Transverse colon (tissue), 4 donors: ENCODE results near the gene HDAC8. TPM values are rescaled to one million over a fixed set of nuclear protein-coding genes. Genes with fewer than 3 reads are reported as not detected.

ENCODE experiments used
- DNase-seq: peaks from one replicate; pipeline ENCODE4 v3.0.0-alpha.2; 2019
- H3K27ac ChIP-seq, 4 donors: fragments of 200-600 bp; sonication (generic); 2 replicates each; pipeline ENCODE4 v1.5.1; 2016 to 2018; ENCODE audit warnings: inconsistent platforms in 4 of 4
- H3K27me3 ChIP-seq: fragments of 200-600 bp; sonication (generic); 2 replicates; pipeline ENCODE4 v1.5.1; 2017; ENCODE audit warnings: inconsistent platforms
- H3K36me3 ChIP-seq, 4 donors: fragments of 200-600 bp; sonication (generic); 2 replicates each; pipeline ENCODE4 v1.5.1; 2017 to 2019; ENCODE audit warnings: inconsistent platforms in 4 of 4
- H3K4me1 ChIP-seq, 4 donors: fragments of 200-600 bp; sonication (generic); 2 replicates each; pipeline ENCODE4 v1.5.1; 2017 to 2020; ENCODE audit warnings: inconsistent platforms in 4 of 4
- H3K4me3 ChIP-seq, 4 donors: fragments of 200-600 bp; sonication (generic); 1 replicate in 1 of 4; 2 replicates in 3 of 4; pipeline versions ENCODE4 v1.5.1 to v1.6.1; 2017 to 2019; ENCODE audit warnings: inconsistent platforms in 4 of 4
- H3K9me3 ChIP-seq, 2 donors: fragments of 200-600 bp; sonication (generic); 2 replicates each; pipeline ENCODE4 v1.5.1; 2017 to 2019; ENCODE audit warnings: inconsistent platforms in 2 of 2
- CTCF ChIP-seq, 5 experiments: fragments of 200-600 bp in 3 of 5; fragments of 450-650 bp in 2 of 5; sonication (generic) in 3 of 5; IDR thresholded peaks; 1 replicate in 2 of 5; 2 replicates in 3 of 5; pipeline ENCODE4 v1.5.1; 2016 to 2017; ENCODE audit warnings: antibody characterized with exemption in 5 of 5, inconsistent platforms in 3 of 5, mild to moderate bottlenecking in 2 of 5, moderate library complexity in 1 of 5
- EP300 ChIP-seq: sonication (generic); formaldehyde crosslinking; IDR thresholded peaks from one replicate; pipeline ENCODE4 v1.6.1; 2017; ENCODE audit warnings: antibody characterized with exemption, low read depth
- POLR2A ChIP-seq: fragments of 450-650 bp; IDR thresholded peaks from one replicate; pipeline ENCODE4 v1.6.1; 2016; ENCODE audit warnings: antibody characterized with exemption, mild to moderate bottlenecking, moderate library complexity
- POLR2AphosphoS5 ChIP-seq, 3 donors: sonication (generic); formaldehyde crosslinking; IDR thresholded peaks; one replicate each; pipeline ENCODE4 v1.6.1; 2016; ENCODE audit warnings: antibody characterized with exemption in 3 of 3
- WGBS, 2 donors: methylation state at CpG; one replicate each; pipeline ENCODE4 v1.1.5; 2018; ENCODE audit warnings: low coverage in 1 of 2; 5-methylcytosine and 5-hydroxymethylcytosine counted together
- in situ Hi-C, 4 donors: fragments of 200-750 bp; cut with MboI; loops; one replicate each; pipeline versions ENCODE4 v1.15.0 to v1.15.1; 2017; ENCODE audit warnings: low sequenced_read_pairs in 3 of 4, low pct_ligation_motif_present in 1 of 4, low pct_unique_long_range_greater_than_20kb in 1 of 4
- intact Hi-C: fragments of 100-400 bp; cut with DNase I; formaldehyde crosslinking; loops from one replicate; pipeline ENCODE4 v1.15.1; 2023; ENCODE audit warnings: low total_unique reads
- total RNA-seq, 4 donors: library from RNA; depleted of rRNA; stranded (reverse); fragments of >200 nt; gene quantifications; one replicate each; pipeline ENCODE4 v1.1.0, GENCODE V29; 2016

HDAC8 gene
- total RNA-seq, 4 donors from 2014 or later = 10.5 to 37.5 (median 18.4) TPM

- Histone ChIP-seq H3K9me3 (no peaks in the 10 kb centered on the region), H3K4me1 (peaks cover 0 to 2% (median 0%) of the 10 kb centered on the region in 4 donors), H3K36me3 (no peaks in the 10 kb centered on the region), H3K4me3 (no peak overlapping the region), H3K27ac (no peak overlapping the region), H3K27me3 (no peaks in the 10 kb centered on the region)
- intact Hi-C loops = no loop called here
- WGBS, 2 donors = 53% methylated on average over 1 of the region's 1 CpG; no CpG with 5 or more reads in 1 of the 2 donors
- in situ Hi-C loops = no loop called here
- TF ChIP-seq POLR2AphosphoS5 (IDR thresholded peaks at IDR 0.05) (no peak), CTCF (IDR thresholded peaks at IDR 0.05) (no peak), EP300 (no peak), POLR2A (no peak)
- DNase-seq = no peak
Observed at GRCh38 chrX:72395237-72395636, 177.4 kb downstream of the HDAC8 start.

- TF ChIP-seq POLR2AphosphoS5 (IDR thresholded peaks at IDR 0.05) = no peak
- no peak for TF ChIP-seq POLR2A
- no peak for TF ChIP-seq EP300
- TF ChIP-seq CTCF (IDR thresholded peaks at IDR 0.05) = no peak
- in situ Hi-C loops = no loop called here
- intact Hi-C loops = no loop called here
- Histone ChIP-seq H3K9me3 (no peaks in the 10 kb centered on the region), H3K36me3 (no peaks in the 10 kb centered on the region), H3K27me3 (no peaks in the 10 kb centered on the region), H3K27ac (no peak overlapping the region), H3K4me3 (no peak overlapping the region), H3K4me1 (peaks cover 0 to 2% (median 0%) of the 10 kb centered on the region in 4 donors)
- WGBS, 2 donors = 40 to 57% methylated on average over 2 to 8 of the region's 8 CpGs
- no peak for DNase-seq
Observed at GRCh38 chrX:72394518-72395170, 178.0 kb downstream of the HDAC8 start.

- H3K9me3 ChIP-seq = no peaks in the 10 kb centered on the region
- no peak overlapping the region for H3K4me3 ChIP-seq
- in situ Hi-C loops = no loop called here
- no peaks in the 10 kb centered on the region for H3K27me3 ChIP-seq
- H3K27ac ChIP-seq = no peak overlapping the region
- 69% methylated on average over 8 of the region's 8 CpGs; no CpG with 5 or more reads in 1 of the 2 donors for WGBS, 2 donors
- no peak for DNase-seq
- intact Hi-C loops = no loop called here
- no peaks in the 10 kb centered on the region for H3K36me3 ChIP-seq
- peaks cover 0 to 2% (median 0%) of the 10 kb centered on the region in 4 donors for H3K4me1 ChIP-seq
- TF ChIP-seq EP300 (no peak), POLR2AphosphoS5 (IDR thresholded peaks at IDR 0.05) (no peak), CTCF (IDR thresholded peaks at IDR 0.05) (no peak), POLR2A (no peak)
Observed at GRCh38 chrX:72393836-72394517, 178.7 kb downstream of the HDAC8 start.

GRCh38 chrX:72392816-72393800 lies 179.5 kb downstream of the HDAC8 start:
- Histone ChIP-seq H3K27ac (no peak overlapping the region), H3K36me3 (no peaks in the 10 kb centered on the region), H3K4me1 (peaks cover 0 to 2% (median 0%) of the 10 kb centered on the region in 4 donors), H3K9me3 (no peaks in the 10 kb centered on the region), H3K4me3 (no peak overlapping the region), H3K27me3 (no peaks in the 10 kb centered on the region)
- no peak for DNase-seq
- WGBS, 2 donors = 71 to 88% methylated on average over 6 to 11 of the region's 11 CpGs
- in situ Hi-C loops = no loop called here
- intact Hi-C loops = no loop called here
- no peak for TF ChIP-seq CTCF (IDR thresholded peaks at IDR 0.05)
